ENCODE results near the gene STRN4. TPM values are rescaled to one million over a fixed set of nuclear protein-coding genes. Genes with fewer than 3 reads are reported as not detected.
"Not testable (repeated sequence)": the region's sequence is repeated elsewhere in the genome, so short reads cannot be mapped to it uniquely, and the experiment has no call there.

The STRN4 gene
- total RNA-seq, 1 experiment from 2014 or later = 67.1 TPM

DNA sequence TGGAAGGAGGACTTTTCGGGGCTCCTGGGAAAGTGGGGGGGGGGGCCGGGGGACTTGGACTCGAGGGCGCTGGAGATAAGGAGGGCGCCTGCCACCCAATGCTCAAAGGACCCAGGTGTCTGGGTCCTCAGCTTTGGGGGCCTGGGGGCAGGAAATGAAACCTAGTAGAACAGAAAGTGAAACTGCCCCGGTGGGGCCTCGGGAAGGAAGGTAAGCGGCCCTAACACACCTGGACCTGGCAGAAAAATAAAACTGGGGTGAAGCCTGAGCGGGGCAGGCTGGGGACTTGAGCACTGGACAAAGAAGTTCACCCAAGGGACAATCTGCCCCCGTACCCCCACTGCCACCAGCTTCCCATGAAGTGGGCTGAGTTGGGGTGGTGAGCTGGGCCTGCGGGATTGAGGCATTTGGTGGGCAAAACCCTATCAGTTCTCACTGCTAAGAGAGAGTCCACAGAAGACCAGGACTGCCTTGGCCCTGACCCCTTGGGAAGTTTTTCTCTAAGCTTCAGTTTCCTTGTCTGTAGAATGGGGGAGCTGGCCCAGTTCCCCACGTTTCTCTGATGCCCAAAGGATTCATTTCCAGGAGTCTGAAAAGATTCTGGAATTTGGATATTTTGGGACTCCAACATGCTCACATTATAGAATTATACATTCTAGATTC is 31.7 kb downstream of the STRN4 start:
- DNase-seq (ENCODE audit: low read depth) = no peak

DNA sequence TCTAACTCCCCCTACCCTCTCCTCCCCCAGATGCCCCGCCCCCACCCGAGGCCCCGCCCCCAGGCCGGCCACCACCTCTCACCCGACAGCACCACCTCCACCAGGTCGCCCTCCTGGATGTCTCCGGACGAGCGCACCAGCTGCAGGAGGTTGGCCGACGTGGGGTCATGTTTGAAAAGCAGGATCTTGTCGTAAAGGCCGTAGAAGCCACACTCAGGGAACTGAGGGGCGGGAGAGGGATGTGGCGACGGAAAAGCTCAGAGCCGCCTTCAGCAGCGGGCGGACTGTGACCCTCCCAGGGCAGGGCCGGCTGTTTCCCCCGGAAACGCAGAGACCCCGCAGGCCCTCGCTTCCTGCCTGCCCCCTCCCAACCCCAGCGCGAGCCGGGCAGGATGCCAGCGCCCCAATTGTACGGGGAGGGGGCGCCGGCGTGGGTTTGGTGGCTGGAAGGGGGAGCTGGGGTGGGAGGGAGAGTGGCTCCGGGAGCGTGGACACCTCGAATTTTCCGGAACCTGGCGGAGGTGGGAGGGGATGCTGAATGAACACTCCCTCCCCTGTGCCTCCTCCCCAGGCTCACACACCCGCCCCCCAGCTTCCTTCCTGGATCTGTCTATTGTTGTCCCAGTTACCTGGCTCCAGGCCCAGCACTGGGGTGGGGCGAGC is 32.3 kb downstream of the STRN4 start:
- peak; percentile 88 for DNase-seq (ENCODE audit: low read depth)

DNA sequence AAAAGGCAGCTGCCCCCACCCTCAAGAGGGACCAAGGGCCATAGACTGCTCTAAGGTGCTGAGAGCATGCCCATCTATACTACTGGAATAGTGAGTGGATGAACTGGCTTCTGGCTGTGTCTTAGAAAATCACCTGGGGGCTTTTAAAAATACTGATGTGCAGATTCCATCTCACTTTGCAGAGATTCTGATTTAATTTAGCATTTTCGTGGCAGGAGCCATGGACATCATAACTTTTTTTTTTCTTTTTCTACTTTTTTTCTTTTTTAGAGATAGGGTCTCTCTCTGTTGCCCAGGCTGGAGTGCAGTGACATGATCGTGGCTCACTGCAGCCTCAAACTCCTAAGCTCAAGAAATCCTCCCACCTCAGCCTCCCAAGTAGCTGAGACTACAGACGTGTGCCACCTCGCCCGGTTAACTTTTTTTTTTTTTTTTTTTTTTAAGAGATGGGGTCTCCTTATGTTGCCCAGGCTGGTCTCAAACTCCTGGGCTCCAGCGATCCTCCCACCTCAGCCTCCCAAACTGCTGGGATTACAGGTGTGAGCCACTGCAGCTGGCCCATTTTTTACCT is 33.4 kb downstream of the STRN4 start:
- not testable (repeated sequence) for DNase-seq (ENCODE audit: low read depth)

DNA sequence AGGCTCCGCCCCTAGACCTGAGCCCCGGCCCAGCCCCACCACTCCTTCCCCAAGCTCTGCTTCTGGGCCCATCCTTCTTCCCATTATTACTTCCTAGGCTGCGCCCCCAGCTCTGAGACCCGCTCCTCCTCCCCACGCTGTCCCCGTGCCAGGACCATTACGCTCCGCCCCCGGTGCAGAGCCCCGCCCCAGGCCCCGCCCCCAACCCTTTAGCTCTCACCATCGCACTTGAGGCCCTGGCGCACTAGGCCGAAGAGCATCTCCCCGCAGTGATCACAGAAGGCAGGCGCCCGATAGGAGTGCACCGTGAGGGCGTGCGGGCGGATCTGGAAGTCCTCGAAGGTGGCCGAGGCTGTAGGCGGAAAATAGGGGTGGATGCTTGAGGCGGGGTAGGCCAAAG is 35.6 kb downstream of the STRN4 start:
- no peak for DNase-seq (ENCODE audit: low read depth)

DNA sequence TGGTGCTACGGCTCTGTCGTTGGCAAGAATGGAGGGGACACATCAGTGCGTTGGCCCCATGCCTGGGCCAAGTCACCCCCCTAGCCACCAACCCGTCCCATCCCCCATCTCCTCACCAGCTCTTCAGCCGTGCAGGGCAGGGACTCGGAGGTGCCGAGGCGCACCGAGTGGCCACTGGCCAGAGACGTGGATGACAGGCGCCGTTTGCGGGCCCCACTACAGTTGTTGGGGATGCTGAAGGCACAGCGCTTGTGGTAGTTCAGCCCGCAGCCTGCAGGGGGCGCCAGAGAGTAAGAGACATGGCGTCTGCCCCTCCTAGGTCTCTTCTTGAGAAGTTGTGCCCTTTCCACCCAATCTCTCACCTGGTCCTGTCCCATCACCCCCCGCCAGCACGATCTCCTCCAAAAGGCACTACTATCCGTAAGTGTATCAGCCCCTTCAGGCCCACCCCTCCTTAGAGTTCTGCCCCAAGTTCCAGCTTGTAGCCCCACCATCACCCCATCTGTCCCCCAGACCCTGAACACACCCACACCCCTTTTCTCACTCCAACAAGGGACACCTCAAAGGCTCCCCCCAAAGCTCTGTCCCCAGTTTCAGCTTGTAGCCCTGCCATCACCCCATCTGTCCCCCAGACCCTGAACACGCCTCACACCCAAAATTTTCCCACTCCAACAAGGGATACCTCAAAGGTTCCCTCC is 41.7 kb downstream of the STRN4 start:
- peak; percentile 67 for DNase-seq (ENCODE audit: low read depth)

DNA sequence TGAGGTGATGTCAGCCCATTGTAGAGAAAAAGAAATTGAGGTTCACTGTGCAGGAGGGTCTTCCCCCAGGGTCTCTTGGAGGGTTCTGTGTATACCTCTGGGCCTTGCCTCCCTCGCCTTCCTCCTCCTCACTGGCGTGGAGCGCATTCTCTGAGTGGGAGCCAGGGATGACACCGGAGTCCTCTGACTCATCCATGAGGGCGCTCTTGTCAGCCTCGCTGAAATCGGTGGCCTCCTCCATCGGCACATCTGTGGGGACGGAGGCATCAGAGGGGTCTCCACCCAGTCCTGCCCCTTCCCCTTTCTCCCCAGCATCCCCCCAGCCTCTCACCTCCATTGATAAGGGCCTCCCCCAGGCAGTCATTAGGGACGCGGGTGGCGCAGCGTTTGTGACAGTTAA is 45.5 kb downstream of the STRN4 start:
- DNase-seq (ENCODE audit: low read depth) = no peak

DNA sequence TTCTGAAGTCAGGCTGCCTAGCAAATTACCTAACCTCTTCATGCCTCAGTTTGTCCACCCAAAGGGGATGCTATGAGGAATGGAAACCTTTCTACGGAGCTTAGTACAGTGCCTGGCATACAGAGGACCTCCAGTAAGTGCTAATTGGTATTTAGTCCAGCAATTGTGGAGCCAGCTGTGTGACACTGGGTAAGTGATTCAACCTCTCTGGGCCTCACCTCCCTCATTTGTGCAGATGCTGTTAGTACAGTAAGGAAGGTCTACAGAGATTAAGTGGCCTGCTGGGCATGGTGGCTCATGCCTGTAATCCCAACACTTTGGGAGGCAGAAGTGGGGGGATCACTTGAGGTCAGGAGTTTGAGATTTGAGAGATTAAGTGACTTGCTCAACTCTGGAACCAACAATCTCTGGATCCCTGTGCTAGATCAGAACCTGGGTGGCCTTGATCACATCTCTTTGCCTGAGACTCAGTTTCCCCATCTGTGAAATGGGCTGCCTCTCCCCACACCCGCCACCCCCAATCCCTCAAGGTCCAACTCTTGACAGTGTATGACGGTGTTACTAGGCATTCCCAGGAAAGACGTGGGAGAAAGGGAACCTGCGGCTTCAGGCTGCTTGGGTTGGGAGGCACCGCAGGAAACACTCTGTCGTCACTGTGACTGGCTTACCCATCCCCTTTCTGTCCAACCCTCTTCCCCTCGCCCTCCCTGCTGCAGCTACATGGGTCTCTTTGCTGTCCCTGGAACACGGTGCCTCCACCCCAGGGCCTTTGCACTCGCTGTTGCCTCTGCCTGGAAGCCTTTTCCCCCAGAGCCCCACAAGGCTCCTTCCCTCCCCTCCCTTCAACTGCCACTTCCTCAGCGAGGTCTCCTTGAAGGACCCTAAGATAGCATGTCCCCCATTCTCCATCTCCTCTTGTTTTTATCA is 47.6 kb downstream of the STRN4 start:
- DNase-seq (ENCODE audit: low read depth) = no peak

DNA sequence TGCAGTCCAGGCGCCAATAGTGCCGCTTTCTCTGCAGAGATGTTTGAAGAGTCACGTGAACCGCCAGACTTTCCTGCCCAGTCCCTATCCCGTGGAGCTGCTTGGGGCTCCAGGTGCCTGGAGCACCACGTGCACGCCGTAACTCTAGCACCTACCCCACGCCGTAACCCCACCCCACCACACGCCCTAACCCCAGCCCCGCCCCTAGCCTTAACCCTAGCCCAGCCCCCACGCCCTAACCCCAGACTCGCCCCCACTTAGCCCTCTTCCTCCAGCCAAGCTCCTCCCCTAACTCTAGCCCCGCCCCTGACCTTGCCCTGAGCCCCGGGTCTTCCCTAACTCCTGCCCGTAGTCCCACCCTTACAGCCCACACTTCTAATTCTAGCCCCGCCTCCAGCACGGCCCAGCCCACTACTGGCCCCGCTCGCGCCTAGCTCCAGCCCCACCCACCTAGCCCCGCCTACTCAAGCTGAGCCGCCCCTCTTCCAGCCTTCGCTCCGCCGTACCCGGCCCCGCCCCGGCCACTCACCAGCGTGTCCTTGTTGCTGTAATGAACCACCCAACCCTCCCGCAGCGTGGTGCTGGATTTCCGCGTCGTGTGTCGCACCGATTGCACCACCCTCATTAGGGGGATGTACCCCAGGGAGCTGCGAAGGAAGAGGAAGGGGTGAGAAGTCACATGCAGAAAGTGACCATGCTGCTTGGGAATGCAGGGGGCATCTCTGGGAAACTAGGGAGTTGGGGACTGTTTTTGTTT is 48.9 kb downstream of the STRN4 start:
- DNase-seq (ENCODE audit: low read depth) = no peak

DNA sequence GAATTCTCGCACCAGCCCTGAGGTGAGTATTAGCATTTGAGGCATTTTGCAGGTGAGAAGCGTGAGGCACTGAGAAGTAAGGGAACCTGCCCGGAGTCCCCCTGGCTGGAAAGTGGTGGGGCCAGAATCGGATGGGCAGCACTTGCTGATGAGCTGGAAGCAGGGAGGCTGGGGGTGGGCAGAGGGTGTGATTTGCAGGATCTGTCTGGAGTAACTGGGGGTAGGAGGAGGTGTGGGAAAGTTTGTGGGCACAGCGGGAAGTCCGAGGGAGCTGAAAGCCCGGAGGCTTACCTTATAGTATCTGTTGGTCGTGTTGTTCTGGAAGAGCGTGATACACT is 49.4 kb downstream of the STRN4 start:
- no peak for DNase-seq (ENCODE audit: low read depth)

DNA sequence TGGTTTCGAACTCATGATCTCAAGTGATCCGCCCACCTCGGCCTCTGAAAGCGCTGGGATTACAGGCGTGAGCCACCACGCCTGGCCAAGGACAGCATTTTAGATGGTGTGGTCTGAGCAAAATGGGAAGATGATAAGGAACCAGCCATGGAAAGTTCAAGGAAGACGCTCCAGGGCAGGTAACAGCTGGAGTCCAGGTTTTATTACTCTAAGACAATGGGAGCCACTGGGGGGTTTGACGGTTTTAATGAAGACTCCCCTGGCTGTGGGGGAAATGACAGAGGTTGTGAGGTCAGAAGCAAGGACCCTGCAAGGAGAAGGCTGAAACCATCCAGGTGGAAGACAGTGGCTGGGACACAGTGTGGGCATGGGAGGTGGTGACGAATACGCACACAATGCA is 50.2 kb downstream of the STRN4 start:
- DNase-seq (ENCODE audit: low read depth) = no peak

DNA sequence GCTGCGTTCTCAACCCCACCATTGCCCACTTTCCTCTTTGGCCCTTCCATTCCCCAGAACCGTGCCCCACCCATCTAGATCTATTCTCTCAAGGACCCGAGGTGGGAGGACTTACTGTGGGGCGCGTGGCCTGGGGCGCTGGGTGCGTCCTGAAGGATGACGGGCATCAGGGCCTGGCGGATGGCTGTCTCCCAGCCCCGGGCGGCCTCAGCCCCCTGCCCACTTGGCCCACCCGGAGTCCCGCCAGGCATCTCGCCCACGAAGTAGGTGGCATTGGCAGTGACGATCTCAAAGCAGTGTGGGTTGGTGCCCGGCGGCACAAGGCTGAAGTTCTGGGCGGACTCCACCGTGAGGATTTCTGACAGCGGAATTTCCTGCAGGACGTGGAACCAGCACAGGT is 52.5 kb downstream of the STRN4 start:
- DNase-seq (ENCODE audit: low read depth) = no peak

DNA sequence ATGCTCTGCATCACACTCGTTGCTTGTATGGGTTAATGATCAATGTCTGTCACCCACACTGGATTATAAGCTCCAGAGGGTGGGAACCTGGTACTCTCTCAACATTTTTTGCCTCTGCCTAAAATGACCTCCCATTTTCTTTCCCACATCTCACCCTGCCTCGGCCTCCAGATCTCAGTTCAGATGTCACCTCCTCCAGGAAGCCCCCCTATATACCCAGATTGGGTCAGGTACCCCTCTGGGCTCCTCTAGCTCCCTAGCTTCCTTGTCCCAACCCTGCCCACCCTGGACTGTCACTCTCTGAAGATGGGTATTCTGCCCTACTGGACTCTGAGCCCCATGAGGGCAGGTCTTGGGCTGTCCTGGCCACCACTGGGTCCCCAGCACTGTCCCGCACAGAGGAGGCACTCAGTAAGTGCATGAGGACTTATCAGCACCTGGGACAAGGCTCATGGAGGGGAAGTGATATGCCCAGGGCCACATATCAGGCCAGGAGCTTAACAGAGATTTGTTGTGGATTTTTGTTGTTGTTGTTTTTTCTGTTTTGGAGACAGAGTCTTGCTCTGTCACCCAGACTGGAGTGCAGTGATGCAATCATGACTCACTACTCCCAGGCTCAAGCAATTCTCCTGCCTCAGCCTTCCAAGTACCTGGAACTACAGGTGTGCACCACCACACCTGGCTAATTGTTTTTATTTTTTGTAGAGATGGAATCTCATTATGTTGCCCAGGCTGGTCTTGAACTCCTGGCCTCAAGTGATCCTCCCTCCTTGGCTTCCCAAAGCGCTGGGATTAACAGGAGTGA is 53.1 kb downstream of the STRN4 start:
- no peak for DNase-seq (ENCODE audit: low read depth)

DNA sequence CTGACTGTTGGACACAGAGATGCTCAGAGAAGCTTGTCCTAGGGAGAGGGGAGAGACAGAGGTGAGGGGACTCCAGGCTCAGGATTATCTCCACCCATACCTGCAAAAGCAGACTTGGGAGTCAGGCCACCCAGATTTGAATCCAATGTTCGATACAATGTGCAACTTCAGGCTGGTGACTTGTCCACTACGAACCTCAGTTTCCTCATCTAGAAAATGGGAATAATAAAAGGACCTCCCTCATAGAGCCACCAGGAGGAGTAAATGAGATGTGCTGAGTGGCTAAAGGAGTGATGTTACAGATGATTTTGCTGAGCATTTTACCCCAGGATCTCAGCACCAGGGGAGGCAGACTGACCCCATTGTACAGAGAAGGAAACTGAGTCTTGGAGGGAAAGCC is 54.3 kb downstream of the STRN4 start:
- DNase-seq (ENCODE audit: low read depth) = no peak

DNA sequence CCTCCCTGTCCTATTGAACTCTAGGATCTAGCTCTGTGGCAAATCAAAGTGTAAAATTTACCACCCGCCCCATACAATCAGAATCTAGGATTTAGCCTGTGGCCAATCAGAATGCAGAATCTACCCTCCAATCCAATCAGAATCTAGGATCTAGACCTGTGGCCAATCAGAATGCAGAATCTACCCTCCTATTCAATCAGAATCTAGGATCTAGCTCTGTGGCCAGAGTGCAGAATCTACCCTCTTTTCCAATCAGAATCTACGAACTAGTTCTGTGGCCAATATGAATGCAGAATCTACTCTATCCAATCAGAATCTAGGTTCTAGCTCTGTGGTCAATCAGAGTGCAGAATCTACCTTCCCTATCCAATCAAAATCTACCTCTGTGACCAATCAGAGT is 55.1 kb downstream of the STRN4 start:
- DNase-seq (ENCODE audit: low read depth) = no peak

DNA sequence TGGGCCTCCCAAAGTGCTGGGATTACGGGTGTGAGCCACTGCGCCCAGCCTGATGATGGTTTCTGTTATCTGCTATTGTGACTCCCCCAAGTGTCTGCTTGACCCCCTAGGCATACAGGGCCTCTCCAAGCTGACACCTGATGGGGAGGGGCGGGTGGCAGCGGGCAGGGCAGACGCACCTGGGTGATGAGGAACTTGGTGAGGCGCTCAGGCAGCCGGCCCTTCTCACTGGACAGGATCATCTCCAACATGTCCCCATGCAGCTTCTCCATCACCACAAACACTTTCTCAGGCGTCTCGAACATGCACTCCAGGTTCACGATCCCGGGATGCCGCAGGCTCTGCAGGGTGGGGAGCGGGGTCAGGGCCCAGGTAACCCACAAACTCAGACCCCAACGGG is 56.9 kb downstream of the STRN4 start:
- no peak for DNase-seq (ENCODE audit: low read depth)

DNA sequence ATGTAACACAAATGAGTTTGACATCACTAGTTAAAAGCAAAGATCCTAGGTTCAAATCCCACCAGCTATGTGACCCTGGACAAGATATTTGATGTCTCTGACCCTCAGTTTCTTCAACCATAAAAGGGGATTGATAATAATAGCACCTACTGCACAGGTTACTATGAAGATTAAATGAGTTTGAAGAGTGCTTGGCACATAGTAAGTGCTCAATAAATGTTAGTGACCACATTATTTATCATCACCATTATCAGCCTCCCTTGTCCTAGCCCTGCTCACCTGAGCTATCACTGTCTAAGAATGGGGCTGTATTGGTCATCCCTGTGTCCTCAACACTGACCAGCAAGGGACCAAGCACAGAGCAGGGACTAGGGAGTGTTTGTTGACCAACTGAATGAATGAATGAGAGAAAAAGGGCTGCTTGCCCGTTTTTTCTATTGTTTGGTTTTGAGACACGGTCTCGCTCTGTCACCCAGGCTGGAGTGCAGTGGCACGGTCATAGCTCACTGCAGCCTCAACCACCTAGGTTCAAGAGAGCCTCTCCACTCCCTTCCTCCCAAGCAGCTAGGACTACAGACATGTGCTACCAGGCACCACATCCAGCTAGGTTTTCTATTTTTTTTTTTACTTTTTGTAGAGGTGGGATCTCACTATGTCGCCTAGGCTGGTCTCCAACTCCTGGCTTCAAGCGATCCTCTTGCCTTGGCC is 58.7 kb downstream of the STRN4 start:
- no peak for DNase-seq (ENCODE audit: low read depth)

DNA sequence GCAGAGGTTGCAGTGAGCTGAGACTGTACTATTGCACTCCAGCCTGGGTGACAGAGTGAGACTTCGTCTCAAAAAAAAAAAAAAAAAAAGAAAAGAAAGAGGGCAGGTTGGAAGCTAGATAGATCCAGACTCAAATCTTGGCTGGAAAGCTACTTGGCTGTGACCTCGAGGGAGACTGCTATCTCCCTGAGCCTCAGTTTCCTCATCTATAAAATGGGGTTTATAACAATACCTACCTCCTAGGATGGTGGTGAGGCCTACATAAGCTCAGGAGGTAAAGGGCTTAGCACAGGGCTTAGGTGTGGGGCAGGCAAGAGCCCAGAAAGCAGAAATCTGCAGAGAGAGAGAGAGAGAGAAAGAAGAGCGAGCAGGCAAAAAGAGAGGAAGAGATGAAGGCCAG is 61.1 kb downstream of the STRN4 start:
- DNase-seq (ENCODE audit: low read depth) = no peak

DNA sequence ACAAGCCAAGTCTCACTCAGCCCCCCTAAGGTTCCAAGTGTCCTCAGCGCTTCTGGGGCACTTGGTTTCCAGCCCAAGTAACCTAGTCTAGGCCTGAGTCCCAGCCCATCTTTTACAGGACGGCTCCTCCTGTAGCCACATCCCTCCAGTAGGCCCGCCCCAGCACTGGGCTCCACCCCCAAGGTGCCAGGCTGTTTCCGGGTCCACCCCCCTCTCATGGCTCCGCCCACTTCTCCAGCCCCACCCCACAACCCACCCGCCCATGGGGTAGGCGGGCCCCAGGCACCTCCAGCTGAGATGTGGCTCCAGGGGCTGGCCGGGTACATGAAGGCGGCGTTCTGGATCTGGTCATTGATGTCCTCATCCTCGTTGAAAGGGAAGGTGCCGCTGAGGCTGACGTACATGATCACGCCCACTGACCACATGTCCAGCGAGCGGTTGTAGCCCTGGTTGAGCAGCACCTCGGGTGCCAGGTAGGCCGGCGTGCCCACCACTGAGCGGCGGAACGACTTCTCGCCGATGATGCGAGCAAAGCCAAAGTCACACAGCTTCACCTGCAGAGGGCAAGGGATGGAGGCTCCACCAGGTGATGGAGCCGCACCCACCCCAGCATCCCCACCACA is 68.0 kb downstream of the STRN4 start:
- peak; percentile 48 for DNase-seq (ENCODE audit: low read depth)

Data from Daoy (cell line).